Lung (tissue), 12 donors: ENCODE measurements around the gene CDH19. TPM values are rescaled to one million over a fixed set of nuclear protein-coding genes. Genes with fewer than 3 reads are reported as not detected.

Experiments used
- ATAC-seq: fragments of 200-7000 bp; cut with Tn5 transposase; one replicate; pipeline ENCODE4 v1.9.1; 2020; ENCODE audit warnings: moderate number of reproducible peaks; ENCODE audit not compliant: insufficient read depth, low FRiP score
- DNase-seq, 3 donors: peaks; one replicate each; pipeline ENCODE4 v3.0.0-alpha.2; 2013 to 2017
- H3K27ac ChIP-seq, 2 donors: one replicate each; pipeline ENCODE4 v1.5.1; 2013; ENCODE audit warnings: mild to moderate bottlenecking in 2 of 2, moderate library complexity in 2 of 2, control low read depth in 1 of 2, inconsistent platforms in 1 of 2, low read depth in 1 of 2, low read length in 1 of 2
- H3K27me3 ChIP-seq, 3 donors: one replicate each; pipeline ENCODE4 v1.5.1; 2013; ENCODE audit warnings: low read length in 2 of 3; ENCODE audit not compliant: control insufficient read depth in 3 of 3, insufficient read depth in 3 of 3
- H3K36me3 ChIP-seq, 4 donors: one replicate each; pipeline ENCODE4 v1.5.1; 2013; ENCODE audit warnings: low read length in 4 of 4, mild to moderate bottlenecking in 1 of 4, moderate library complexity in 1 of 4; ENCODE audit not compliant: control insufficient read depth in 4 of 4, insufficient read depth in 4 of 4
- H3K4me1 ChIP-seq, 5 donors: one replicate each; pipeline ENCODE4 v1.5.1; 2013; ENCODE audit warnings: low read length in 5 of 5, mild to moderate bottlenecking in 2 of 5, moderate library complexity in 1 of 5; ENCODE audit not compliant: control insufficient read depth in 5 of 5, insufficient read depth in 5 of 5
- H3K4me3 ChIP-seq: one replicate; pipeline ENCODE4 v1.5.1; 2013; ENCODE audit warnings: mild to moderate bottlenecking, control low read depth, moderate library complexity
- H3K9ac ChIP-seq, 2 donors: one replicate each; pipeline ENCODE4 v1.5.1; 2013; ENCODE audit warnings: low read length in 2 of 2, control low read depth in 1 of 2; ENCODE audit not compliant: insufficient read depth in 1 of 2
- H3K9me3 ChIP-seq, 4 donors: one replicate each; pipeline ENCODE4 v1.5.1; 2013; ENCODE audit warnings: low read length in 3 of 4, mild to moderate bottlenecking in 1 of 4, moderate library complexity in 1 of 4; ENCODE audit not compliant: control insufficient read depth in 4 of 4, insufficient read depth in 3 of 4
- CTCF ChIP-seq: IDR thresholded peaks from 2 replicates; pipeline ENCODE4 v1.5.1; 2012; ENCODE audit warnings: mild to moderate bottlenecking; ENCODE audit errors: control extremely low read depth, extremely low read depth
- WGBS, 2 donors: extraction: QIAGEN DNeasy Blood & Tissue Kit; methylation state at CpG; one replicate each; pipeline ENCODE4 v1.1.7; 2013; 5-methylcytosine and 5-hydroxymethylcytosine counted together
- polyA plus RNA-seq, 2 donors: library from polyadenylated mRNA; stranded (reverse); fragments of 200-250 nt; gene quantifications; one replicate each; pipeline ENCODE4 v1.2.1, GENCODE V29; 2013
- total RNA-seq, 2 donors: library from RNA; depleted of rRNA in 1 of 2; stranded (reverse); fragments of >200 nt in 1 of 2; gene quantifications; one replicate each; pipeline ENCODE4 v1.2.1, GENCODE V29; 2014 to 2021
- donor health status: control.
- donor health status: control.
- donor health status: Bipolar disorder and iron deficiency.
- donor health status: healthy.
- donor health status: DM: yes; HTN: yes; CAD: no.

Gene CDH19
- total and polyA plus RNA-seq, 4 donors, result 0.13 to 1.7 (median 0.95) TPM

- 45 to 57% methylated on average over 1 of the region's 1 CpG for WGBS, 2 donors
- no peak for ATAC-seq
- TF ChIP-seq CTCF, result no peak
- no peak for DNase-seq
- Histone ChIP-seq H3K27ac (no peak overlapping the region), H3K9me3 (no peaks in the 10 kb centered on the region), H3K4me3 (no peak overlapping the region), H3K9ac (no peak overlapping the region), H3K27me3 (no peaks in the 10 kb centered on the region), H3K36me3 (no peaks in the 10 kb centered on the region), H3K4me1 (no peaks in the 10 kb centered on the region)
These were observed 19.9 kb upstream of the CDH19 start for GRCh38 chr18:66623821-66624220.

- Histone ChIP-seq H3K27ac (no peak overlapping the region), H3K4me1 (no peaks in the 10 kb centered on the region), H3K9me3 (no peaks in the 10 kb centered on the region), H3K27me3 (no peaks in the 10 kb centered on the region), H3K4me3 (no peak overlapping the region), H3K36me3 (no peaks in the 10 kb centered on the region), H3K9ac (no peak overlapping the region)
- TF ChIP-seq CTCF, result no peak
- WGBS, 2 donors, result 89 to 93% methylated on average over 10 to 11 of the region's 12 CpGs
- DNase-seq (no peak), ATAC-seq (no peak)
These were observed 18.1 kb upstream of the CDH19 start for GRCh38 chr18:66621816-66622576.

GRCh38 chr18:66616523-66616983, 12.7 kb upstream of the CDH19 start:
- ATAC-seq (no peak), DNase-seq (peak in 1 of 3 donors; percentile 2)

More at GRCh38 chr18:66616523-66616983, 12.7 kb upstream of the CDH19 start:
- Histone ChIP-seq H3K4me1 (no peaks in the 10 kb centered on the region), H3K9ac (no peak overlapping the region), H3K4me3 (no peak overlapping the region), H3K27me3 (no peaks in the 10 kb centered on the region), H3K9me3 (peaks cover 0 to 2% (median 0%) of the 10 kb centered on the region in 4 donors), H3K27ac (no peak overlapping the region), H3K36me3 (no peaks in the 10 kb centered on the region)
- no peak for TF ChIP-seq CTCF
- 78 to 83% methylated on average over 4 of the region's 4 CpGs for WGBS, 2 donors
